HG03521 (cell line): Measurements from ENCODE around the gene THAP4.

Source experiments
- ATAC-seq: cut with Tn5 transposase; IDR thresholded peaks from one replicate; pipeline ENCODE4 v1.9.1; 2021; ENCODE audit warnings: mild to moderate bottlenecking, moderate library complexity; ENCODE audit not compliant: unreplicated experiment

Gene THAP4

GRCh38 chr2:241534701-241535375 lies 102.1 kb downstream of the THAP4 start:
- ATAC-seq: no peak
